Spleen (tissue), 11 donors: ENCODE results near the gene ADGRL3. TPM values are rescaled to one million over a fixed set of nuclear protein-coding genes. Genes with fewer than 3 reads are reported as not detected.

Experiments
- DNase-seq: peaks from one replicate; pipeline ENCODE4 v3.0.0-alpha.2; 2020
- H3K27ac ChIP-seq, 8 donors: fragments of 200-600 bp; sonication (generic) in 7 of 8; 1 replicate in 4 of 8; 2 replicates in 4 of 8; pipeline versions ENCODE4 v1.5.0 to v1.8.0; 2016 to 2021; ENCODE audit warnings: inconsistent platforms in 4 of 8, mild to moderate bottlenecking in 4 of 8, moderate library complexity in 1 of 8
- H3K27me3 ChIP-seq, 7 donors: fragments of 200-600 bp; sonication (generic) in 6 of 7; replicated peaks in 1 of 7; 1 replicate in 4 of 7; 2 replicates in 3 of 7; pipeline versions ENCODE4 v1.5.0 to v1.8.0; 2016 to 2021; ENCODE audit warnings: inconsistent platforms in 3 of 7, mild to moderate bottlenecking in 1 of 7
- H3K36me3 ChIP-seq, 6 donors: fragments of 200-600 bp; sonication (generic) in 5 of 6; 1 replicate in 4 of 6; 2 replicates in 2 of 6; pipeline versions ENCODE4 v1.5.0 to v1.8.0; 2016 to 2021; ENCODE audit warnings: inconsistent platforms in 2 of 6
- H3K4me1 ChIP-seq, 6 donors: fragments of 200-600 bp; sonication (generic) in 5 of 6; 1 replicate in 3 of 6; 2 replicates in 3 of 6; pipeline versions ENCODE4 v1.5.0 to v1.8.0; 2016 to 2021; ENCODE audit warnings: inconsistent platforms in 3 of 6
- H3K4me3 ChIP-seq, 8 donors: fragments of 200-600 bp; sonication (generic) in 7 of 8; 1 replicate in 4 of 8; 2 replicates in 4 of 8; pipeline versions ENCODE4 v1.5.0 to v1.8.0; 2016 to 2021; ENCODE audit warnings: inconsistent platforms in 4 of 8, mild to moderate bottlenecking in 4 of 8, moderate library complexity in 2 of 8
- H3K9me3 ChIP-seq, 8 donors: fragments of 200-600 bp; sonication (generic) in 7 of 8; 1 replicate in 4 of 8; 2 replicates in 4 of 8; pipeline versions ENCODE4 v1.5.0 to v1.8.0; 2016 to 2021; ENCODE audit warnings: inconsistent platforms in 4 of 8
- CTCF ChIP-seq, 11 experiments: fragments of 200-600 bp in 7 of 11; fragments of 450-650 bp in 4 of 11; sonication (generic) in 4 of 11; IDR thresholded peaks in 8 of 11; conservative IDR thresholded peaks in 3 of 11; 1 replicate in 7 of 11; 2 replicates in 4 of 11; pipeline versions ENCODE4 v1.4.0 to v1.8.0; 2016 to 2021; ENCODE audit warnings: antibody characterized with exemption in 11 of 11, inconsistent platforms in 4 of 11, mild to moderate bottlenecking in 1 of 11
- POLR2A ChIP-seq, 3 donors: fragments of 450-650 bp; IDR thresholded peaks; one replicate each; pipeline ENCODE4 v1.5.1; 2017; ENCODE audit warnings: antibody characterized with exemption in 3 of 3, mild to moderate bottlenecking in 1 of 3
- POLR2AphosphoS5 ChIP-seq, 3 donors: sonication (generic); formaldehyde crosslinking; IDR thresholded peaks; one replicate each; pipeline ENCODE4 v1.5.1; 2017; ENCODE audit warnings: antibody characterized with exemption in 3 of 3
- WGBS, 5 donors: extraction: QIAGEN DNeasy Blood & Tissue Kit in 3 of 5; methylation state at CpG; one replicate each; pipeline versions ENCODE4 v1.1.5 to v1.1.7; 2013 to 2018; 5-methylcytosine and 5-hydroxymethylcytosine counted together
- intact Hi-C: fragments of 100-400 bp; cut with DNase I; formaldehyde crosslinking; loops from one replicate; pipeline ENCODE4 v1.15.0; 2023; ENCODE audit warnings: low total_unique reads
- polyA plus RNA-seq, 3 donors: library from polyadenylated mRNA; stranded (reverse); fragments of 200-250 nt; gene quantifications; one replicate each; pipeline ENCODE4 v1.2.1, GENCODE V29; 2013
- total RNA-seq, 7 donors: library from RNA; depleted of rRNA in 3 of 7; stranded (reverse); fragments of >200 nt in 3 of 7; fragmentation: NEBNext Ultra II Directional in 4 of 7; extraction: Animal tissue kit (Norgen Biotek cat#: 25700) in 4 of 7; gene quantifications; one replicate each; pipeline versions ENCODE4 v1.1.0 to v1.2.1, GENCODE V29; 2016 to 2021
- donor health status: healthy with polysubstance abuse.
- donor health status: DM: no; HTN: no; CAD: no; lungs with moderate emphysema.
- donor health status: DM: no; HTN: no; CAD: no.
- donor health status: Bipolar disorder and iron deficiency.
- donor health status: healthy.
- donor health status: DM: no; HTN: no; CAD: no.
- donor health status: DM: yes; HTN: yes; CAD: no.

ADGRL3 gene
- total and polyA plus RNA-seq, 10 donors, result 0.09 to 0.92 (median 0.46) TPM; not detected in 1

GRCh38 chr4:62075521-62075920 is 875.4 kb downstream of the ADGRL3 start:
- no peaks in the 10 kb centered on the region for H3K27me3 ChIP-seq
- H3K9me3 ChIP-seq, result peaks cover 0 to 19% (median 0%) of the 10 kb centered on the region in 8 donors
- TF ChIP-seq POLR2A (IDR thresholded peaks at IDR 0.05), result no peak
- no peak for TF ChIP-seq CTCF (IDR thresholded peaks at IDR 0.05 in 8 of 11, conservative IDR thresholded peaks at IDR 0.05 in 3 of 11)
- no peak for TF ChIP-seq POLR2AphosphoS5 (IDR thresholded peaks at IDR 0.05)
- no peak for DNase-seq
- H3K36me3 ChIP-seq, result no peaks in the 10 kb centered on the region
- WGBS, 5 donors, result 79 to 87% (median 79%) methylated on average over 3 of the region's 3 CpGs
- H3K4me1 ChIP-seq, result no peaks in the 10 kb centered on the region
- no peak overlapping the region for H3K4me3 ChIP-seq
- intact Hi-C loops, result no loop called here
- no peak overlapping the region for H3K27ac ChIP-seq

- no peak for DNase-seq
- Histone ChIP-seq H3K27ac (no peak overlapping the region), H3K9me3 (peaks cover 0 to 11% (median 0%) of the 10 kb centered on the region in 8 donors), H3K27me3 (no peaks in the 10 kb centered on the region), H3K4me1 (no peaks in the 10 kb centered on the region), H3K4me3 (no peak overlapping the region), H3K36me3 (no peaks in the 10 kb centered on the region)
- no peak for TF ChIP-seq CTCF (IDR thresholded peaks at IDR 0.05 in 8 of 11, conservative IDR thresholded peaks at IDR 0.05 in 3 of 11)
- TF ChIP-seq POLR2AphosphoS5 (IDR thresholded peaks at IDR 0.05), result no peak
- intact Hi-C loops, result no loop called here
- WGBS, 5 donors, result 74 to 92% (median 82%) methylated on average over 1 of the region's 1 CpG
Measured at GRCh38 chr4:62077406-62077805, 877.3 kb downstream of the ADGRL3 start.

GRCh38 chr4:62080431-62080830 is 880.3 kb downstream of the ADGRL3 start:
- WGBS, 5 donors, result 38 to 68% (median 48%) methylated on average over 1 of the region's 1 CpG
- no peak for TF ChIP-seq POLR2A (IDR thresholded peaks at IDR 0.05)
- no peak for TF ChIP-seq POLR2AphosphoS5 (IDR thresholded peaks at IDR 0.05)
- no peak for TF ChIP-seq CTCF (IDR thresholded peaks at IDR 0.05 in 8 of 11, conservative IDR thresholded peaks at IDR 0.05 in 3 of 11)
- H3K27ac ChIP-seq, result no peak overlapping the region
- peaks cover 0 to 4% (median 0%) of the 10 kb centered on the region in 8 donors for H3K9me3 ChIP-seq
- H3K36me3 ChIP-seq, result no peaks in the 10 kb centered on the region
- no peak overlapping the region for H3K4me3 ChIP-seq
- no peaks in the 10 kb centered on the region for H3K4me1 ChIP-seq
- no peak for DNase-seq
- intact Hi-C loops, result no loop called here
- no peaks in the 10 kb centered on the region for H3K27me3 ChIP-seq

- no peak overlapping the region for H3K27ac ChIP-seq
Measured at GRCh38 chr4:62087706-62088105, 887.6 kb downstream of the ADGRL3 start.

More at GRCh38 chr4:62087706-62088105, 887.6 kb downstream of the ADGRL3 start:
- intact Hi-C loops, result no loop called here
- TF ChIP-seq POLR2A (IDR thresholded peaks at IDR 0.05), result no peak
- no peak for TF ChIP-seq CTCF (IDR thresholded peaks at IDR 0.05 in 8 of 11, conservative IDR thresholded peaks at IDR 0.05 in 3 of 11)
- no peak for TF ChIP-seq POLR2AphosphoS5 (IDR thresholded peaks at IDR 0.05)
- Histone ChIP-seq H3K36me3 (no peaks in the 10 kb centered on the region), H3K27me3 (no peaks in the 10 kb centered on the region), H3K4me3 (no peak overlapping the region), H3K9me3 (peaks cover 0 to 37% (median 13%) of the 10 kb centered on the region in 8 donors), H3K4me1 (no peaks in the 10 kb centered on the region)
- DNase-seq, result no peak
